Peyer's patch (tissue), 4 donors: Measurements from ENCODE around the gene ZNF385A. TPM values are rescaled to one million over a fixed set of nuclear protein-coding genes. Genes with fewer than 3 reads are reported as not detected.
"Not testable (repeated sequence)": the region's sequence is repeated elsewhere in the genome, so short reads cannot be mapped to it uniquely, and the experiment has no call there.

Experiments
- DNase-seq, 3 donors: peaks; one replicate each; pipeline ENCODE4 v3.0.0-alpha.2; 2017 to 2019
- H3K27ac ChIP-seq, 4 donors: fragments of 200-600 bp; sonication (generic); one replicate each; pipeline ENCODE4 v1.5.1; 2016 to 2019
- H3K27me3 ChIP-seq, 2 donors: fragments of 200-600 bp; sonication (generic); one replicate each; pipeline ENCODE4 v1.5.1; 2019
- H3K36me3 ChIP-seq, 3 donors: fragments of 200-600 bp; sonication (generic); one replicate each; pipeline ENCODE4 v1.5.1; 2016 to 2019
- H3K4me1 ChIP-seq, 4 donors: fragments of 200-600 bp; sonication (generic); one replicate each; pipeline ENCODE4 v1.5.1; 2016 to 2019
- H3K4me3 ChIP-seq, 4 donors: fragments of 200-600 bp; sonication (generic); 1 replicate in 3 of 4; 2 replicates in 1 of 4; pipeline ENCODE4 v1.5.1; 2016 to 2019; ENCODE audit warnings: mild to moderate bottlenecking in 1 of 4
- H3K9me3 ChIP-seq, 4 donors: fragments of 200-600 bp; sonication (generic); one replicate each; pipeline ENCODE4 v1.5.1; 2016 to 2019; ENCODE audit warnings: mild to moderate bottlenecking in 1 of 4
- CTCF ChIP-seq, 6 experiments: fragments of 450-650 bp in 4 of 6; fragments of 200-600 bp in 2 of 6; sonication (generic) in 1 of 6; IDR thresholded peaks; one replicate each; pipeline ENCODE4 v1.5.1; 2017 to 2019; ENCODE audit warnings: antibody characterized with exemption in 6 of 6, mild to moderate bottlenecking in 3 of 6, moderate library complexity in 1 of 6
- POLR2A ChIP-seq, 2 donors: fragments of 450-650 bp; IDR thresholded peaks; one replicate each; pipeline ENCODE4 v1.5.1; 2017; ENCODE audit warnings: antibody characterized with exemption in 2 of 2, mild to moderate bottlenecking in 2 of 2, moderate library complexity in 2 of 2
- total RNA-seq, 4 donors: library from RNA; depleted of rRNA; stranded (reverse); fragments of >200 nt; gene quantifications; one replicate each; pipeline ENCODE4 v1.1.0, GENCODE V29; 2016

The ZNF385A gene
- total RNA-seq, 4 donors from 2014 or later: 7.3 to 28.1 (median 9.7) TPM

- no peaks in the 10 kb centered on the region for H3K9me3 ChIP-seq
- H3K27ac ChIP-seq: peak overlapping the region; percentile 62 to 77 (median 73)
- no peak for TF ChIP-seq CTCF (IDR thresholded peaks at IDR 0.05)
- no peak for TF ChIP-seq POLR2A (IDR thresholded peaks at IDR 0.05)
- H3K36me3 ChIP-seq: no peaks in the 10 kb centered on the region
- H3K4me1 ChIP-seq: peaks cover 0 to 18% (median 0%) of the 10 kb centered on the region in 4 donors
- DNase-seq: peak in 1 of 3 donors; percentile 33
- H3K4me3 ChIP-seq: peak overlapping the region; percentile 47 to 65 (median 57)
- H3K27me3 ChIP-seq: no peaks in the 10 kb centered on the region
Observed at GRCh38 chr12:54358191-54358944, 26.2 kb downstream of the ZNF385A start.

- Histone ChIP-seq H3K9me3 (no peaks in the 10 kb centered on the region), H3K4me1 (peaks cover 0 to 18% (median 0%) of the 10 kb centered on the region in 4 donors), H3K36me3 (no peaks in the 10 kb centered on the region), H3K27me3 (no peaks in the 10 kb centered on the region), H3K4me3 (peak overlapping the region in 1 of 4 donors; percentile 57), H3K27ac (peak overlapping the region in 2 of 4 donors; percentile 76 to 77)
- no peak for DNase-seq
- TF ChIP-seq POLR2A (IDR thresholded peaks at IDR 0.05) (no peak), CTCF (IDR thresholded peaks at IDR 0.05) (no peak)
Observed at GRCh38 chr12:54357506-54358190, 26.9 kb downstream of the ZNF385A start.

- Histone ChIP-seq H3K36me3 (no peaks in the 10 kb centered on the region), H3K9me3 (no peaks in the 10 kb centered on the region), H3K27ac (no peak overlapping the region), H3K4me3 (no peak overlapping the region), H3K27me3 (no peaks in the 10 kb centered on the region), H3K4me1 (peaks cover 0 to 18% (median 0%) of the 10 kb centered on the region in 4 donors)
- TF ChIP-seq CTCF (IDR thresholded peaks at IDR 0.05) (no peak), POLR2A (IDR thresholded peaks at IDR 0.05) (no peak)
- DNase-seq: no peak
Observed at GRCh38 chr12:54356951-54357356, 27.6 kb downstream of the ZNF385A start.

- Histone ChIP-seq H3K27me3 (no peaks in the 10 kb centered on the region), H3K36me3 (peaks cover 0 to 4% (median 0%) of the 10 kb centered on the region in 3 donors), H3K9me3 (no peaks in the 10 kb centered on the region), H3K4me1 (peaks cover 0 to 18% (median 0%) of the 10 kb centered on the region in 4 donors), H3K4me3 (no peak overlapping the region), H3K27ac (peak overlapping the region in 1 of 4 donors; percentile 5)
- TF ChIP-seq CTCF (IDR thresholded peaks at IDR 0.05): no peak
- TF ChIP-seq POLR2A (IDR thresholded peaks at IDR 0.05): no peak
- no peak for DNase-seq
Observed at GRCh38 chr12:54356228-54356627, 28.3 kb downstream of the ZNF385A start.

- TF ChIP-seq POLR2A (IDR thresholded peaks at IDR 0.05): no peak
- no peak for TF ChIP-seq CTCF (IDR thresholded peaks at IDR 0.05)
- peaks cover 0 to 14% (median 0%) of the 10 kb centered on the region in 3 donors for H3K36me3 ChIP-seq
- no peaks in the 10 kb centered on the region for H3K9me3 ChIP-seq
- DNase-seq: no peak
- no peaks in the 10 kb centered on the region for H3K27me3 ChIP-seq
- H3K4me3 ChIP-seq: no peak overlapping the region
- H3K4me1 ChIP-seq: peaks cover 0 to 18% (median 0%) of the 10 kb centered on the region in 4 donors
- H3K27ac ChIP-seq: no peak overlapping the region
Observed at GRCh38 chr12:54355104-54355815, 29.3 kb downstream of the ZNF385A start.

- H3K4me1 ChIP-seq: peaks cover 0 to 12% (median 0%) of the 10 kb centered on the region in 4 donors
- peaks cover 0 to 24% (median 0%) of the 10 kb centered on the region in 3 donors for H3K36me3 ChIP-seq
- not testable (repeated sequence) for H3K27me3 ChIP-seq, H3K9me3 ChIP-seq, DNase-seq, H3K4me3 ChIP-seq, H3K27ac ChIP-seq
Observed at GRCh38 chr12:54354271-54354670, 30.3 kb downstream of the ZNF385A start.
